Measurements from ENCODE around the gene MEGF11. TPM values are rescaled to one million over a fixed set of nuclear protein-coding genes. Genes with fewer than 3 reads are reported as not detected.

The MEGF11 gene
- total and polyA plus RNA-seq, 4 donors, result 0.16 to 1.5 (median 0.50) TPM

- H3K9me3 ChIP-seq (ENCODE audit: control insufficient read depth in 4 of 4, insufficient read depth in 3 of 4, low read length in 3 of 4), result no peaks in the 10 kb centered on the region
- 82 to 85% methylated on average over 11 of the region's 11 CpGs for WGBS, 2 donors
- H3K27ac ChIP-seq (ENCODE audit: low read depth in 1 of 2, low read length in 1 of 2), result no peak overlapping the region
- H3K27me3 ChIP-seq (ENCODE audit: control insufficient read depth in 3 of 3, insufficient read depth in 3 of 3, low read length in 2 of 3), result no peaks in the 10 kb centered on the region
- DNase-seq (no peak), ATAC-seq (ENCODE audit: insufficient read depth, low FRiP score) (no peak)
- no peak overlapping the region for H3K4me3 ChIP-seq
- H3K4me1 ChIP-seq (ENCODE audit: control insufficient read depth in 5 of 5, insufficient read depth in 5 of 5, low read length in 5 of 5), result no peaks in the 10 kb centered on the region
- no peak for TF ChIP-seq CTCF (IDR thresholded peaks at IDR 0.05; ENCODE audit: control extremely low read depth, extremely low read depth)
- H3K36me3 ChIP-seq (ENCODE audit: control insufficient read depth in 4 of 4, insufficient read depth in 4 of 4, low read length in 4 of 4), result no peaks in the 10 kb centered on the region
- no peak overlapping the region for H3K9ac ChIP-seq (ENCODE audit: insufficient read depth in 1 of 2, low read length in 2 of 2)
Observed at GRCh38 chr15:66211670-66212562, 41.6 kb downstream of the MEGF11 start.

GRCh38 chr15:66210684-66211083 is 42.9 kb downstream of the MEGF11 start:
- Histone ChIP-seq H3K27me3 (ENCODE audit: control insufficient read depth in 3 of 3, insufficient read depth in 3 of 3, low read length in 2 of 3) (no peaks in the 10 kb centered on the region), H3K4me1 (ENCODE audit: control insufficient read depth in 5 of 5, insufficient read depth in 5 of 5, low read length in 5 of 5) (no peaks in the 10 kb centered on the region), H3K27ac (ENCODE audit: low read depth in 1 of 2, low read length in 1 of 2) (no peak overlapping the region), H3K4me3 (no peak overlapping the region), H3K36me3 (ENCODE audit: control insufficient read depth in 4 of 4, insufficient read depth in 4 of 4, low read length in 4 of 4) (no peaks in the 10 kb centered on the region), H3K9ac (ENCODE audit: insufficient read depth in 1 of 2, low read length in 2 of 2) (no peak overlapping the region), H3K9me3 (ENCODE audit: control insufficient read depth in 4 of 4, insufficient read depth in 3 of 4, low read length in 3 of 4) (no peaks in the 10 kb centered on the region)
- no peak for TF ChIP-seq CTCF (IDR thresholded peaks at IDR 0.05; ENCODE audit: control extremely low read depth, extremely low read depth)
- no peak for DNase-seq
- WGBS, 2 donors, result 90 to 94% methylated on average over 4 of the region's 4 CpGs
- no peak for ATAC-seq (ENCODE audit: insufficient read depth, low FRiP score)

- ATAC-seq (ENCODE audit: insufficient read depth, low FRiP score) (no peak), DNase-seq (no peak)
- WGBS, 2 donors, result 90 to 100% methylated on average over 2 of the region's 2 CpGs
- Histone ChIP-seq H3K9ac (ENCODE audit: insufficient read depth in 1 of 2, low read length in 2 of 2) (no peak overlapping the region), H3K27ac (ENCODE audit: low read depth in 1 of 2, low read length in 1 of 2) (no peak overlapping the region), H3K4me1 (ENCODE audit: control insufficient read depth in 5 of 5, insufficient read depth in 5 of 5, low read length in 5 of 5) (no peaks in the 10 kb centered on the region), H3K4me3 (no peak overlapping the region), H3K36me3 (ENCODE audit: control insufficient read depth in 4 of 4, insufficient read depth in 4 of 4, low read length in 4 of 4) (no peaks in the 10 kb centered on the region), H3K9me3 (ENCODE audit: control insufficient read depth in 4 of 4, insufficient read depth in 3 of 4, low read length in 3 of 4) (peaks cover 0 to 5% (median 0%) of the 10 kb centered on the region in 4 donors), H3K27me3 (ENCODE audit: control insufficient read depth in 3 of 3, insufficient read depth in 3 of 3, low read length in 2 of 3) (no peaks in the 10 kb centered on the region)
- no peak for TF ChIP-seq CTCF (IDR thresholded peaks at IDR 0.05; ENCODE audit: control extremely low read depth, extremely low read depth)
Observed at GRCh38 chr15:66198757-66199156, 54.8 kb downstream of the MEGF11 start.
